Cardiac fibroblast (primary cell): ENCODE measurements around the gene OR11A1.
A peak's percentile ranks its signal among the peaks of the same experiment; 100 is the strongest.
"Not testable (repeated sequence)": the region's sequence is repeated elsewhere in the genome, so short reads cannot be mapped to it uniquely, and the experiment has no call there.

ENCODE experiments used
- DNase-seq, 2 donors: peaks; one replicate each; pipeline versions ENCODE4 v3.0.0 to v3.0.0-alpha.2; 2010; ENCODE audit warnings: low read depth in 2 of 2
- H3K4me3 ChIP-seq, 2 donors: replicated peaks in 1 of 2; 1 replicate in 1 of 2; 2 replicates in 1 of 2; pipeline ENCODE4 v1.5.1; 2011; ENCODE audit warnings: low read depth in 2 of 2, low read length in 2 of 2, mild to moderate bottlenecking in 2 of 2, moderate library complexity in 1 of 2
- CTCF ChIP-seq: IDR thresholded peaks from one replicate; pipeline ENCODE4 v1.5.1; 2011; ENCODE audit warnings: low read depth, mild to moderate bottlenecking, low read length, inconsistent platforms

Gene OR11A1

DNA sequence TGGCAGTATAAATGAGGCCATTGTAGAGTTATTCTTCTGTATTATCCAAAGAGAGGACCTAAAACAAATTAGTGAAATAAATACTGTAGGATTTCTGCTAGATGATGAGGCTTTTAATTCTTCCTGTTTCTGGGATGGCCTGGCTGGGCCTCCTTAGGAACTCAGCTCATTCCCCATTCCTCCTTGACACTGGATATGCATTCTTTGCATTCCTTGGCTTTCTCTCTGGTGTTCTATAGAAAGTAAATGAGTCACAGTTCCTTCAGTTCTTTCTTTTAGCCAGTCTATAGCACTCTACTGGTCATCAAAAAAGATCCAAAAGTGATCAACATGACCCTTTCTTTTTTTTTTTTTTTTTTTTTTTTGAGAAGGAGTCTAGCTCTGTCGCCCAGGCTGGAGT lies 9.2 kb downstream of the OR11A1 start:
- no peak overlapping the region for H3K4me3 ChIP-seq
- TF ChIP-seq CTCF, result no peak
- DNase-seq, result peak in 1 of 2 donors; percentile 21

- H3K4me3 ChIP-seq, DNase-seq: not testable (repeated sequence)
Observed at GRCh38 chr6:29444031-29444430, 12.8 kb downstream of the OR11A1 start.

DNA sequence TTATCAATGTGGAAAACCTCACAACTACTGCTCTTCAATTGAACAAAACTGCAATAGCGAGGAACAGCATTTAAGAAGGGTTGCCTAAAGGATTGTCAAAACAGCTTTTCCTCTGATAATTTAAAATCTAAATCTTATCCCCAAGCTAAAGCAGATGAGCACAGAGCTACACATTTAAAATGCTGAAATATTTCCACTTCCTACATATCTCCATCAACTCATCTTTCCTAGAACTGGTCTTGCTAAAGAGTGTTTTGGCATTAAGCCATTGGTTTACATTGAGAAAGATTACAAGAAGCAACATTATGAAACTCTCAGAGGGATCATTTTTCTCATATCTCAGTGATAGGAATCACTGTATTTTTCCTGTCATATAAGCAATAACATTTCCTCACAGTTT lies 14.2 kb downstream of the OR11A1 start:
- no peak for TF ChIP-seq CTCF
- no peak for DNase-seq
- H3K4me3 ChIP-seq, result no peak overlapping the region

DNA sequence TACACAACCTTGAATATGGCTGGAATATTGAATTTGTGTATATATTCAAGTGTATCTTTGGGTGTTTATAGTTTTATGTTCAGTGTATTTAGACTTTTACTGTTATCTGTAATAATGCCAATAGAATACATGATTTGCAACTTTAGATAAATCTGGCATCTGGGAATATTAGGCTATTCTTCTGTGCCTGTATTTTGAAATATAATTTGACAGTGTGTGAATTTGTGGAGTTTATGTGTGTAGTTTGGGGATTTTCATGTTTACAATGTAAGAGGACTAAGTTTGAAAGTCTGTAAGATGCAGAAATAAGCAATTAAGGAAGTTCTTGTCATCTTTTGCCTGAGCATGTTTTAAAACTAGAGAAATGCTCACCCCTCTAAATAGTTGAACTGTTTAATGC lies 17.9 kb downstream of the OR11A1 start, which contains the start of gene OR10C1:
TSS of gene OR10C1 (plus strand) at position 301 of the 400 bp plus-strand sequence. CDS start 710 bp downstream, outside the sequence.
- no peak within 1 kb of the TSS for H3K4me3 ChIP-seq
- DNase-seq, result no peak
- TF ChIP-seq CTCF, result no peak

- not testable (repeated sequence) for H3K4me3 ChIP-seq, DNase-seq
Observed at GRCh38 chr6:29436730-29437129, 20.1 kb downstream of the OR11A1 start.

DNA sequence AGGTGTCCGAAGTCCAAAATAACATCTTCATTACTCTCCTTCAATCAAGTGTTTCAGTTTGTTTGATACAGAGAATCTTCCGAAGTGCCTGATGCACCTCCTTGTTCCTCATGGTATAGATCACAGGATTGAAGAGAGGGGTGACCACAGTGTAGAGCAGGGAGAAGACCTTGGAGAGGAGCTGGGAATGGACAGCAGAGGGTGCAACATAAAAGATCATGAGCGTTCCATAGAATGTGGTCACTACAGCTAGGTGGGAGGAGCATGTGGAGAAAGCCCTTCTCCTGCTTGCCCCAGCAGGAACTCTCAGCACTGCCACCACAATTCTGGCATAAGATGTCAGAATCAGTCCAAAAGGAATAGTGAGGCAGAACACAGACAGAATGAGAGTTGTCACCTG lies 30.2 kb downstream of the OR11A1 start:
- TF ChIP-seq CTCF, result no peak
- no peak overlapping the region for H3K4me3 ChIP-seq
- DNase-seq, result no peak

- no peak for DNase-seq
- TF ChIP-seq CTCF, result no peak
- no peak overlapping the region for H3K4me3 ChIP-seq
Observed at GRCh38 chr6:29425075-29425474, 31.8 kb downstream of the OR11A1 start.

GRCh38 chr6:29424575-29424974 lies 32.3 kb downstream of the OR11A1 start:
- DNase-seq, result no peak
- TF ChIP-seq CTCF, result no peak
- no peak overlapping the region for H3K4me3 ChIP-seq
